GM11168 (cell line): ENCODE results near the gene GSTA2.
"Not testable (repeated sequence)": the region's sequence is repeated elsewhere in the genome, so short reads cannot be mapped to it uniquely, and the experiment has no call there.

Source experiments
- in situ Hi-C: fragments of 300-500 bp; cut with MboI; formaldehyde crosslinking; loops from one replicate; pipeline ENCODE4 v1.12.0; 2022; ENCODE audit warnings: low sequenced_read_pairs; ENCODE audit not compliant: unreplicated experiment

The GSTA2 gene

GRCh38 chr6:52727908-52728307 lies 35.4 kb downstream of the GSTA2 start:
- in situ Hi-C loops: no loop called here

- in situ Hi-C loops: no loop called here
These were observed 36.3 kb downstream of the GSTA2 start for GRCh38 chr6:52726741-52727535.

GRCh38 chr6:52726193-52726542 lies 37.1 kb downstream of the GSTA2 start:
- in situ Hi-C loops: no loop called here

- in situ Hi-C loops: no loop called here
These were observed 37.6 kb downstream of the GSTA2 start for GRCh38 chr6:52725535-52726192.

- in situ Hi-C loops: no loop called here
These were observed 38.1 kb downstream of the GSTA2 start for GRCh38 chr6:52725143-52725534.

GRCh38 chr6:52724406-52725121 lies 38.7 kb downstream of the GSTA2 start:
- in situ Hi-C loops: no loop called here

GRCh38 chr6:52724042-52724405 lies 39.3 kb downstream of the GSTA2 start:
- in situ Hi-C loops: no loop called here

- in situ Hi-C loops: no loop called here
These were observed 43.0 kb downstream of the GSTA2 start for GRCh38 chr6:52720321-52720720.

GRCh38 chr6:52718550-52718949 lies 44.7 kb downstream of the GSTA2 start:
- in situ Hi-C loops: no loop called here

- in situ Hi-C loops: not testable (repeated sequence)
These were observed 48.5 kb downstream of the GSTA2 start for GRCh38 chr6:52714761-52715160.

- in situ Hi-C loops: no loop called here
These were observed 51.1 kb downstream of the GSTA2 start for GRCh38 chr6:52712136-52712535.

GRCh38 chr6:52707963-52708680 lies 55.2 kb downstream of the GSTA2 start:
- in situ Hi-C loops: no loop called here

GRCh38 chr6:52706001-52706400 lies 57.3 kb downstream of the GSTA2 start:
- in situ Hi-C loops: no loop called here

GRCh38 chr6:52704781-52705502 lies 58.3 kb downstream of the GSTA2 start:
- in situ Hi-C loops: not testable (repeated sequence)

GRCh38 chr6:52704060-52704459 lies 59.2 kb downstream of the GSTA2 start:
- in situ Hi-C loops: no loop called here
